Measurements from ENCODE around the gene IL12RB2. TPM values are rescaled to one million over a fixed set of nuclear protein-coding genes. Genes with fewer than 3 reads are reported as not detected.

Gene IL12RB2
- total RNA-seq, 1 experiment from 2014 or later: 0.22 TPM

GRCh38 chr1:67372136-67372535 is 64.5 kb downstream of the IL12RB2 start:
- intact Hi-C loops (cut with micrococcal nuclease): no loop called here
- H3K27me3 ChIP-seq (ENCODE audit: insufficient read depth, low read length): no peaks in the 10 kb centered on the region
- H3K4me1 ChIP-seq (ENCODE audit: control insufficient read depth in 1 of 2, insufficient read depth in 2 of 2, low read length in 2 of 2): no peaks in the 10 kb centered on the region; a peak in 1 of 4 replicates
- H4K20me1 ChIP-seq (ENCODE audit: insufficient read depth): no peaks in the 10 kb centered on the region
- RAD21 ChIA-PET (ENCODE audit: low non-redundant PET in 1 of 2, low total read pairs in 2 of 2, uncharacterized antibody in 2 of 2, unreplicated experiment in 2 of 2): no interaction called here
- no peaks in the 10 kb centered on the region for H3K36me3 ChIP-seq (ENCODE audit: control insufficient read depth in 1 of 2, insufficient read depth in 2 of 2, low read length in 2 of 2)
- H3K27ac ChIP-seq (ENCODE audit: low read depth, low read length): no peak overlapping the region
- H3K9me2 ChIP-seq (ENCODE audit: insufficient read depth): no peaks in the 10 kb centered on the region
- DNase-seq (ENCODE audit: low read depth, low spot score) (no peak), ATAC-seq (no peak)
- no TSS peak for BruUV-seq (replicated peaks)
- no peak overlapping the region for H3K4me2 ChIP-seq (ENCODE audit: low read length)
- H2AFZ ChIP-seq (ENCODE audit: low read depth, low read length, poor library complexity, severe bottlenecking): no peak overlapping the region
- CTCF ChIA-PET: no interaction called here
- H3K9ac ChIP-seq (ENCODE audit: low read length): no peak overlapping the region
- no peak overlapping the region for H3K4me3 ChIP-seq (replicated peaks in 1 of 2; ENCODE audit: low read depth in 1 of 2, low read length in 2 of 2)
- TF ChIP-seq SIN3A (IDR thresholded peaks at IDR 0.05; ENCODE audit: low read depth) (no peak), CTCF (IDR thresholded peaks at IDR 0.05 in 2 of 3, conservative IDR thresholded peaks at IDR 0.05 in 1 of 3; ENCODE audit: borderline replicate concordance in 1 of 3, insufficient read depth in 1 of 3, low read depth in 2 of 3, low read length in 2 of 3) (no peak), CBX3 (IDR thresholded peaks at IDR 0.05; ENCODE audit: low read depth) (no peak), SRF (IDR thresholded peaks at IDR 0.05; ENCODE audit: low read depth) (no peak), POLR2AphosphoS5 (IDR thresholded peaks at IDR 0.05; ENCODE audit: low read depth, low read length) (no peak), FOSL1 (IDR thresholded peaks at IDR 0.05; ENCODE audit: low read depth) (no peak), ZBTB33 (IDR thresholded peaks at IDR 0.05; ENCODE audit: extremely low read depth, insufficient replicate concordance, low read length) (no peak), ELF1 (IDR thresholded peaks at IDR 0.05; ENCODE audit: borderline replicate concordance, low read depth) (no peak), ZFX (IDR thresholded peaks at IDR 0.05) (no peak)
- TF ChIP-seq, protein P1, sequence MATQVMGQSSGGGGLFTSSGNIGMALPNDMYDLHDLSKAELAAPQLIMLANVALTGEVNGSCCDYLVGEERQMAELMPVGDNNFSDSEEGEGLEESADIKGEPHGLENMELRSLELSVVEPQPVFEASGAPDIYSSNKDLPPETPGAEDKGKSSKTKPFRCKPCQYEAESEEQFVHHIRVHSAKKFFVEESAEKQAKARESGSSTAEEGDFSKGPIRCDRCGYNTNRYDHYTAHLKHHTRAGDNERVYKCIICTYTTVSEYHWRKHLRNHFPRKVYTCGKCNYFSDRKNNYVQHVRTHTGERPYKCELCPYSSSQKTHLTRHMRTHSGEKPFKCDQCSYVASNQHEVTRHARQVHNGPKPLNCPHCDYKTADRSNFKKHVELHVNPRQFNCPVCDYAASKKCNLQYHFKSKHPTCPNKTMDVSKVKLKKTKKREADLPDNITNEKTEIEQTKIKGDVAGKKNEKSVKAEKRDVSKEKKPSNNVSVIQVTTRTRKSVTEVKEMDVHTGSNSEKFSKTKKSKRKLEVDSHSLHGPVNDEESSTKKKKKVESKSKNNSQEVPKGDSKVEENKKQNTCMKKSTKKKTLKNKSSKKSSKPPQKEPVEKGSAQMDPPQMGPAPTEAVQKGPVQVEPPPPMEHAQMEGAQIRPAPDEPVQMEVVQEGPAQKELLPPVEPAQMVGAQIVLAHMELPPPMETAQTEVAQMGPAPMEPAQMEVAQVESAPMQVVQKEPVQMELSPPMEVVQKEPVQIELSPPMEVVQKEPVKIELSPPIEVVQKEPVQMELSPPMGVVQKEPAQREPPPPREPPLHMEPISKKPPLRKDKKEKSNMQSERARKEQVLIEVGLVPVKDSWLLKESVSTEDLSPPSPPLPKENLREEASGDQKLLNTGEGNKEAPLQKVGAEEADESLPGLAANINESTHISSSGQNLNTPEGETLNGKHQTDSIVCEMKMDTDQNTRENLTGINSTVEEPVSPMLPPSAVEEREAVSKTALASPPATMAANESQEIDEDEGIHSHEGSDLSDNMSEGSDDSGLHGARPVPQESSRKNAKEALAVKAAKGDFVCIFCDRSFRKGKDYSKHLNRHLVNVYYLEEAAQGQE (IDR thresholded peaks at IDR 0.05; ENCODE audit: low read depth): no peak
- POLR2A ChIA-PET: no interaction called here
- H3K9me3 ChIP-seq (ENCODE audit: control insufficient read depth in 1 of 2, insufficient read depth in 1 of 2, low read depth in 1 of 2, low read length in 2 of 2): no peaks in the 10 kb centered on the region
- no peaks in the 10 kb centered on the region for H3K79me2 ChIP-seq (ENCODE audit: insufficient read depth, low read length)
